NOMO-1 treated with DMSO at 0.1 percent for 48 hours (cell line): ENCODE measurements around the gene DYRK1B.

Experiments
- DNase-seq: peaks from one replicate; lab custom pipeline; 2025; ENCODE audit not compliant: unreplicated experiment; lab: John Stamatoyannopoulos, UW

Gene DYRK1B

DNA sequence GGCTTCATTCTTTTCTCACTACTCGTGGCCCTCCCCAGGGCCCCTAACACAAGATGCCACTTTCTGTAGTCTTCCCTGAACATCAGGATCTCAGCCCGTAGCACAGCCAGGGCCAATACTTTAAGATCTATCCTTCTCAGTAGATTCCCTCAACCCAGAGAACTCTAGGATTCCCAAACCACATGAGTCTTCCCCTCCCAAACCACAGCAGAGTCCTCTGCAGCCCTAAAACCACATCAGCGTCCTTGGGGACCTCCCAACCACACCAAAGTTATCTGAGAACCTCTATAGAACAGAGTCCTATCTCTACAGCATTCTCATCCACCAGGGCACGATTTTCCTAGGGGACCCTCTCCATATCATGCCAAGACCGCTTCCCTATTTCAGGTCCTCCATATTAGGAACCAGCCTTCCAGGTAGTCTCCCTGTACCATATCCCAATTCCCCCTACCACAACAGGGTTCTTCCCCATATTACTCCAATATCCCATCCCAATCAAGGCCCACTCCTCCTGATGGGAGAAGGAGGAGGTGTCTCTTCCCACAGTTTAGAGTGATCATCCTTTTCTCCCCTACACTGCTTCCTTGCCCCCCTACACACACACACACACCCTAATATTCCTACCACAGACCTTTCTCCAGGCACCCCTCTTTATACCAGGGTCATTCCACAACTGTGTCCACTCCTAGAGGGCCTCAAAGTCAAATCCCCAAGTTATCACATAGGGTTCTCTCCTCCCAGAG, 1.4 kb downstream of the DYRK1B start:
- no peak for DNase-seq

DNA sequence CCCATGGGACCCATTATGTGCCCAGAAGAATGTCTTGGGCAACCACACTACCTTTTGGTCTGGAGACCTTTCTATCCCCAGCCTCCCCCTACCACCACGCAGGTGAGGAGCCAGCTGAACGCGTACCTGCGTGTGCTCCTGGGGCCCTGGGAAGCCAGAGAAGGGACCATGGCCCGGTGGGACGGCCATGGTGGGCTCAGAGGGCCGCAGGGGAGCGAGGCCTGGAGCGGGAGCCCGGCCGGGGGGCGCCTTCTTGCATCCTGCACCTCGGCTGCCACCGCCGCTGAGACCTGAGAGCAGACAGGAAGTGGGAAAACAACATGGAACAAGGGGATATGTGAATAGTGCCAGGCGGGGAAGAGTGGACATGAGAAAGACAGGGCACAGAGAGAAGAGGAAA, 2.3 kb downstream of the DYRK1B start:
- DNase-seq, result no peak

DNA sequence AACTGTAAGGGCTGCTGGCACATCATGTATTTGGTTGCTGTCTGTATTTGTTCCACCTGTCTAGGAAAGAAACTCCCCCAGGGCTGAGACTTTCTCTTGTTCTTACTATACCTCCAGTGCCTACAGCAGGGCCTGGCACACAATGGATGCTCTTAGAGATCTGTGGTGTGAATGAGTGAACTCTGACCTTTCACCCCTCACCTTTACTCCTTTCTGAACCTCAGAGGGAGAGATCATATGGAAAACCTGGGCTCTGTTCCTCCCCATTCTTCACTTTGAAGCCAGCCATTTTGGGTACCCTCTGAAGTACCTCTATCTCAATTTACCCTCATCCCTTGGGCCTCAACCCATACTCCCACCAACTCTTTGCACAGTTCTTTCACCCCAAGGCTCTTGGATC, 3.1 kb downstream of the DYRK1B start:
- DNase-seq, result no peak

DNA sequence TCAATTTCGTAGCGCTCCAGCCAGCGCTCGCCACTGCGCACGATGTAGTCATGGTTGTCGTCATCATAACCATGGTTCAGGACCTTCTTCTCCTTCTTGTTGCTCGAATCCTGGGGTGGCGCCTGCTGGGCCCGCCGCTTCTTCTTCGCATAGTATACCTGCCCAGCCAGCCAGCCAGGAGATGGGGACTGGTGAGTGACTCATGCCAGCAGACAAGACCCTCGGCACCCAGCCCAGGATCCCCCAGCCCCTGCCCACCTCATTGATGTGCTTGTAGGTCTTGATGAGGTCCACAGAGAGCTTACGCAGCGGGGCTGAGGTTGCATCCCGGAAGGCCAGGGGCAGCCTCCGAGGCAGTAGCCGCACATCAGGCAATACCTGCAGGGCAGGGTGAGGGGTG, 3.6 kb downstream of the DYRK1B start:
- DNase-seq, result no peak

DNA sequence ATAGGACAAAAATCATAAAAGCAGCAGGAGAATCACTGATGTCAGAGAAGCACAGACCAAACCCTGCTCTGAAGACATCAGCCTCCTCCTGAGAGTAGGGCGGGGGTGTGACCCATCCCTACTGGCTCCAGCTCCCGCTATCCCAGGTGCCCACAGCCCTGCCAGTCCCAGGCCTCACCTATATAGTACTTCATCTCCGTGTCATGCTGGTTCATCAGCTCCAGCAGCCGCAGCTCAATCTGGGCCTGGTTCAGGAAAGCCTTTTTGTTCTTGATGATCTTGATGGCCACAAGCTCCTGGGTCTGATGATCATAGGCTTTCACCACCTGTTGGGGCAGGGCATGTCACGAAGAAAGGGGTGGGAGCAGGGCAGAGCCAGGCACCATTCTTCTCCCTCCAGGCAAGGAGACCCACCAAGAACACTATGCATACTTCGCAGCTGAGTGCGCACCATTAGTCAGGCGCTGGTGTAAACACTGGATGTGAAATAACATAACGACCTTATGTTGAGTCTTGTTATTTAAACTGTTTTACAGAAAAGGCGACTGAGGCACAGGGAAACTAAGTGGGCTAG, 4.2 kb downstream of the DYRK1B start:
- no peak for DNase-seq

DNA sequence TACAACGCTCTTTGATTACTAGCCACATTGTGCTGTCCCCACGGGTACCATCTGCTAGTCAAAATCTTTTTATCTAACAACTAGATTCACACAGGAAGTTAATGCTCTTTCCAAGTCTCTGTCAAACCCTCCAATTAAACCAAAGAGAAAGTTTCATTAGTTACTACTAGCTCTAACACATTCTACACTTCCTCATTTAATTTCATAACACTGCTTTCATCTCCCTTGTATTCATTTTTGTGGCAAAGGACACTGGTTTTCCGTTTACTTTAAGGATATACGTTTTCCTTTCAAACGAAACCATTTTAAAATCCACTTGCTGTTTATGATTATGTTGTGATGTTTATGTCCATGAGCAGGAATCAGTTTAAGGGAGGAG, 5.3 kb downstream of the DYRK1B start:
- peak; percentile 82 for DNase-seq

DNA sequence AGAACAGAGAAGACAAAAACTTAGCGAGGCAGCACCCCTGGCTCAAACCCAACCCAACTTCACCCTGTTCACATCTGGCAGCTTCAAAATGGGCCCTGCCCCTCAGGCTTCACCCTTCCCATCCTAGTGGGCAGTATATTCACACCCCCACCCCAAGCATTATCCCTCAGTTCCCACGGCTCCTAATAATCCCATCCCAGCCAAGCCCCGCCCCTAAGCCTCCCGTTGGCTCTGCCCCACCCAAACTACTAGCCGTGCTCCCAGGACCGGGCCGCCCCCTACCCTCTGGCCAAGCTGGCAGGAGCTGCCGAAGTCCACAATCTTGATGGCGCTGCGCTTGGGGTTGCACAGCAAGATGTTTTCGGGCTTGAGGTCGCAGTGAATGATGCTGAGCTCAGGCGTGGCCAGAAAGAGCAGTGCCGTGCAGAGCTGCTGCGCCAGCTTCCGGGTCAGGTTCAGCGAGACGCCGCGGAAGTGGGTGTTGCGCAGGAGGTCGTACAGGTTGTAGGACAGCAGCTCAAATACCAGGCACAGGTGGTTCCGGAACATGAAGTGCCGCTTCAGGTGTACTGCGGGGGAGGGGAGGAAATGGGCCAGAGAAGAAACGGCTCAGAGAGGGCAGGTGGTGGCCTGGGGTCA, 5.8 kb downstream of the DYRK1B start:
- DNase-seq, result no peak

DNA sequence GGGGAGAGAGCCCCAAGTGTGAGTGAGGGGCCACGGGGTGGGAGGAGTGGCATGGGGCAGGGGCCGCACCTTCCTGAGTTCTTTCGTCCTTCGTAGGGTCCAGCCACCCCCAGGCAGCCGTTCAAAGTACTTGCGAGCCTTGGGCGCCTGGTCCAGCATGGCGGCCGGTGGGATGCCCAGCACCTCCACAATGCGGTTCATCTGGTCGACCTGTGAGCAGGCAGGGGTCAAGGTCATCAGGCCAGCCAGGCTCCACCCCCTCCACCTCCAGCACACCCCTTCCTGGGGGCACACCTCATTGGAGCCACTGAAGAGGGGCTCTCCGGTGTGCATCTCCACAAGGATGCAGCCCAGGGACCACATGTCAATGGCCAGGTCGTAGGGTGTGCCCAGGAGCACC, 6.7 kb downstream of the DYRK1B start:
- no peak for DNase-seq

DNA sequence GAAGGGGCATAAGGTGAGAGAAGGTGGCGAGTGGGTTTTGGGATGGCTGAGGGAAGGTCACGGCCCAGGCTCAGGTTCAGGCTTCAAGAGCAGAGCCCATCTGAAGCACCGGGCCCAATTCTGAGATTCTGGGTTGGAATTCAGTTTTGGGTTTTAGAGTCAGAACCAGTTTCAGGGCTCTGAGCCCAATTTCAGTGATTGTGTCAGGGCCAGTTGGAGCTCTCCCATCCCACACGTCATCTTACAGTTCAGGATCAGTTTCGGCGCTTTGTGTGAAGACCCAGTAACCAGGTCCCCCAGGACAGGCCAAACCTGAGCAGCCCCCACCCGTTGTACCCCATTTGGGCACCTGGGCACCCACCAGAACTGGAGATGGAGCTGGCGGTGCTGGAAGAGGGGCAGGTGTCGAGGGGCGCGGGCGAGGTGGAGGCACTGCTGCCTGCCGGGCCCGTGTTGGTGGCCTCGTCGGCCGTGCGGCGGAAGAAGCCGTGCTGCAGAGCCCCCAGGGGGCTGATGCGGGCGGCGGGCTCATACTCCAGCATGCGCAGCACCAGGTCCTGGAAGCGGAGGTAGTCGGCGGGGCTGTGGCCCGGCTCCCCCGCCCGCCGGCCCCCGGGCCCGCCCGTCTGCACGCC, 7.5 kb downstream of the DYRK1B start:
- no peak for DNase-seq

DNA sequence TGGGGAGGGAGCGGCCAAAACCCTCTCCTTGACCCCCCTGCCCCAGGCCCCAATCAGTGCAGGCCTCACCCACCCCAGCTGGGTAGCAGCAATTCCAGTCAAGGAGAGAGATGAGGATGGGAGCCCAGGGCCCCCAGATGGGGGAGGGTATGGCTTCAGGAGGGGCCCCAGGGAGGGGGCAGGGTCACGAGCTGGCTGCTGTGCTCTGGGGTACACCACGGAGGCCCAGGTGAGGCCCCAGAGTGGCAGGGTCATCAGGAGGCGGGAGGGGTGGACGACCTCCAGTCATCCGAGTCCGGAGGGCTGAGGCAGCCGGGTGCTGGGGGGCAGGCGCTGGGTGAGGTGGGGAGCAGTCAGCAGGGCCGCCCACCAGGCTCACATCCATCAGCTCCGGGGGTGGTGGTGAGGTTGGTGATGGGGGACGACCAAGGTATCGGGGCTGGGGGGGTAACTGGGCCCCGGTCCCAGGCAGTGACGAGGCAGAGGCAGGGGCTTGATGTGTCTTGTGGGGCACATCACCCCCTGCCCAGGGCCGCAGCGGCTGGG, 8.4 kb downstream of the DYRK1B start:
- DNase-seq, result no peak

DNA sequence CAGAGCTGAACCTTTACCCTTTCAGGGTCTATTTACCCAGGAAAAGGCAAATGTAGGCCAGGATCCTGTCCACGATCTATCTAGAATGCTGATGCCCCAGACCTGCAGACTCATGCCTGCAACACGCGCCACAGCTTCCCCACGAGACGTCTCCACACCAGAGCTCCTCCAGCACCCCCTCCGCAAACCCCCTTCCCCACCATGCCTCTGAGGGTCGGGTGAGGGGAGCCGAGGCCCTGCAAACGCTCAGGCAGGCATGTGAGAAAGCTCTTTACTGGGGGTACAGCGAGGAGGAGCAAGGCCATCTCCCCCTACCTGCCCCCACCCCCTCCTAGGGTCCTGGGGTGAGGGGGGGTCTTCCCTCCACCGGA, 8.9 kb downstream of the DYRK1B start:
- DNase-seq, result no peak

DNA sequence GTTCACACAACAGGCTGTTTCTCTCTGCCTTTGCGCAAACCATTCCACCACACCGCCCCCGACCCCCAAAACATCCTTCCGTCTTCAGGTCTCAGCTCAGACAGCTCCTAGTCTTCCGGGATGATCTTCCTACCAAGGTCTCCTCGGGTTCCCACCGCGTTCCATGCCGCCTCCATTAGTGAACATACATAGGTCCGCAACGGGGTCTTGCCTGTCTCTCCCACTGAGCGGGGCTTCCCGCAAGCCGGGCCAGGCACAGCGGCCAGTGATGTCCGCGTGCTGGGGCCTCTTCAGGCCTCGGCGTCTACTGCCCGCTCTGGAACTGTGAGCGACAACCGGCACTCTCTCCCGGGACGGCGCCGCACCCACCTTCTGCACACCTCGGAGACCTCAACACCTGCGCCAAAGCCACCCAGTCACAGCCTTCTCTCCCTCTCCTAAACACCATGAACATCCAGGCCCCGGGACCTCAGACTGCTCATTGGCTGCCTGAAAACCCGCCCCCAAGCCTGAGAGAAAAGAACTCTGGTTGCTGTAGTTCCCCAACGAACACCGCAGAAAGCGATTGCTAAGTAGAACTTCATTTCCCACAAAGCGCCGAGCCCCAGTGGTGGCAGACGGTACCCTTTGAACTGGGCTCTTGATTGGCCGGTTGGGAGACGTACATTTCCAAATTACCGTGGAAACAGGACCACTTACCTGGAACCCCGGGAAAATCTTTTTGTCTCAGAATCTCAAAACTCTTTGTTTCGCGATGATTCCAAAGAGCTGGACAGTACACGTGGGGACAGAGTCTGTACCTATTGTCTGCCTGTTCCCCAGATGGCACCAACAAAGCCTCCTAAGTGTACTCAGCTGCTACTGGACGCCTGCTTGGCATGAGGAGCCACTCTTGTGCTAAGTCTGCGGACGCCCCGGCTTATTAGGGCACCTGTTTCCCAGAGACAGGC, 9.5 kb downstream of the DYRK1B start:
- peak; percentile 90 for DNase-seq

DNA sequence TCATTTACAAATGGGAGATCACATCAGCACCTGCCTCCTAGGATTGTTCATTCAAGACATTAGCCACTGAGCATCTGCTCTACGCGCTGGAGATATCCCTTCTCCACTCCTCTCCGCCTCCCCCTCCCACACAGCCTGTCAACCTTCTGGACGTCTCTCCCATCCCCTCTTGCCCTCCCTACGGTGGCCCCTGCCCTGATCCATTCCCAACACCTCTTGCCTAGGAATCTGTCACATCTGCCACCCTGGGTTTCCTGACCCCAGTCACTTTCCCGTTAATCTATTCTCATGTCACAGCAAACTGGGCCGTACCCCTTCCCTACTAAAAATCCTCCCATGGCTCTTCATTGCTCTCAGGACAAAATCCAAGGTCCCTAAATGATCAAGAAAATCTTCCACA, 10.3 kb downstream of the DYRK1B start:
- no peak for DNase-seq

DNA sequence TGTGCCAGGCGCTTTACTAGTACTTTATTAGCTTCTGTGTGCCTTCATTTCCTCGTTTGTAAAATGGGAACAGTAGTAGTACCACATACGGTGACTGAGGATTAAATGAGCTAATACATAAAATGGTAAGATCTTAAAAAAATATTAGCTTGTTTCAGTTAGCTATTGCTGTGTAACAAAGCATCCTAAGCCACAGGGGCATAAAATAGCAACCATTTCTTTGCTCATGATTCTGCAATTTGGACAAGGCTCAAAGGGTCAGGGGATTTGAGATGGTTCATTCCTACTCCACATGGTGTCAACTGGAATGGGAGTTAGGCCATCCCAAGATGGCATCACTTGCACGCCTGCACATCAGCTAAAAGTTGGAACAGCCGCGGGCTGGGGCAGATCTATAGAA, 13.3 kb downstream of the DYRK1B start:
- DNase-seq, result no peak

DNA sequence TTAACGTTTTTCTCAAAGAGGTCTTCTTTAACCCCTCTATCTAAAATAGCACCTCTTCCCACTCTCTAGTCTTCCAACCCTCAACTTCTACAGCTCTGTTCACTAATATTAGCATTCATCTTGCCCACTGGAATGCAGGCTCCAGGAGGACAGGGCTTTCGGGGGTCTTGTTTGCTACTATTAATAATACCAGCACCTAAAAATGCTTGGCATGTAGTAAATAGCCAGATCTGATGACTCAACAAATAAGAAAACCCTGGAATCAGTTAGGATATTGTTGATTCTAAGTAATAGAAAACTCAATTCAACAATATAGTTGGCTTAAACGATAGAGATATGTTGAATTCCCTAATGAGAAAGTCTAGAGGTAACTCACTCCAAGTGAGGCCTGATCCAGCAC, 14.2 kb downstream of the DYRK1B start:
- no peak for DNase-seq

DNA sequence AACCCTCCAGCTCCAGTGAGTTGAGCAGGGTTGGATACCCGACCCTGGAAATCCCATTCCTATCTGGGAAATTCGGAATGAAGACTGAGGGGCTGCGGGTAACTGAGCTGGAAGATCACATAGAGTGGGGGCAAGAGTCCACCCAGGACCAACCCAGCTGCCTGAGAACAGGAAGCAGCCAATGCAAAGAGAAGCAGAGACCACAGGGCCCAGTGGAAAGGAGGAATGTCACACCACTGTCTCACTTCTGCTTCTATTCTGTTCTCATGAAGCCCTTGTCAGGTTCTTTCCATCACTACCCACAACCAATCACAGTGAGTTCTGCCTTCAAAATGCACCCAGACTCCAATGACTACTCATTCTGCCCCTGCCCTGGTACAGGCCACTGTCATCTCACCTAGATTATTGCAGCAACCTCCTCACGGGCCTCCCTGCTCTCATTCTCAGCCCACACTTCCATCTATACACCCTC, 15.3 kb downstream of the DYRK1B start:
- DNase-seq, result no peak

DNA sequence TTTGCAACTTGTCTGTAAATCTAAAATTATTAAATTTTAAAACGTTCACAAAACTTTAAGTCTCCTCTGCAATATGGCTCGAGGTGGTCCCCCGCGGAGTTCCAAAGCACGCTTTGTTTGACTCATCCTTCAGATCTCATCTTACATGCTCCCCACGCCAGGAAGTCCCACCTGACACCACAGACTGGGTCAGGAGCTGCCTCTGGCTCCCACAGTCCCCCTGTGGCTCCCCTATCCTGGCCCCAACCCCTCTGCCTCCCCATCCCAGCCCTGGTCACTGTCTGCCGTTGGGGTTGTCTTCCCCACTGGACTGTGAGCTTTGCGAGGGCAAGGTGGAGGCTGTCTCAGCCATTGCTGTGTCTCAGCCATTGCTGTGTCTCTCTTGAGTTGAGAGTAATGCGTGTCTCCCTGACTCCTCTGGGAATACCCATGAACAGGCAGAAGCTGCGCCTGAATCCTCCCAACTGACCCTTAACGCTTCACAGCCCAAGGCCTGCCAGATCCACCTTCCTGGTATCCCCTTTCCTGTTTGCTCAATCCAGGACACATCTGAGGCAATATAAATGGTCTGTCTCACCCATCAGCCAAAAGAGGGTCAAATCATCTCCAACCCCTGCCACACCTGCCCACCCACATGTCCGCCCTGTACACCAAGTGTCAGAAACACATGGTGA, 15.9 kb downstream of the DYRK1B start:
- DNase-seq, result no peak

DNA sequence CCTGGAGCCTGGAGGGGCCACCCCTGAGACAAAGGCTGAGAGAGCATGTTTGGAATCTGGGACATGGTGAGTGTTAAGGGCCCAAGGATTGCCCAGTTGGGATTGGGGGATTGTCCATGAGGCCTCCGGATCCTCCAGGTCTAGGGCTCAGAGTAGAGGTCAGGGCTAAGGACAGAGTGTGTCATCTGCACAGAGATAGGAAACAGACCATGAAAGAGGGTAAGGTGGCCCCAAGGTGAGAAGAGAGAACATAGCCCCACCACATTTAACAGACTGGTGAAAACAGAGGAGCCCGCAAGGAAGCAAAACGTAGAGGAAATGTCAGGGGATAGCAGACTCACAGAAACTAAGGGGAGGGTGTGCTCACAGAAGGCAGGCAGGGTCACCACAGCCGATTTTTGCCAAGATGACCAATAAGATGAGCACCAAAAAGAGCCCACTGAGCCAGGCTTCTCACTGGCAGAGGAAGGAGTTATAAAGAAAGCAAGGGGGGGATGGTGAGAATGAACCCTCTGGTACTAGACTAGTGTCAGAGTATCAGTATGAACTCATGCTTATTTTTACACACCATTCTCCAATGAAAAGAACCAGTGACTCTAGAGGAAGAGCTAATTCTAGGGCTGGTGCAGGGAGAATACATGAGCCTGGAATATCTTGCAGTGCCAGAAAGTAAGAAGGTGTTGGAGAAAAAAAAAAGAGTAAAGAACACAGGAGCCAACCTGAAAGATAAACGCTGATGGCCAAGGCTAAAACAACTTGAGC, 17.5 kb downstream of the DYRK1B start:
- no peak for DNase-seq

DNA sequence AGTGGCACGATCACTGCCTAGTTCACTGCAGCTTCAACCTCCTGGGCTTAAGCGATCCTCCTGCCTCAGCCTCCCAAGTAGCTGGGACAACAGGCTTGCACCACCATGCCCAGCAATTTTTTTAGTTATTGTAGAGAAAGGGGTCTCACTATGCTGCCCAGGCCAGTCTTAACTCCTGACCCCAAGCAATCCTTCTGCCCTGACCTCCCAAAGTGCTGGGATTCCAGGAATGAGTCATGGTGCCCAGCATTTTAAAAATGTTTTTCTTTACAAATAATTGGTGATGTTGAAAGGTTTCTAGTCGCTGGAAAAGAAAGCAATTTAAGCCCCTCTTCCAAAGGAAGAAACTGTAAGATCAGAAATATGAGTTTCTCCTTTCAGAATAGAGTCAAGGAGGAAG, 19.4 kb downstream of the DYRK1B start:
- DNase-seq, result no peak
